Esophagus mucosa (tissue), 1 donor: Measurements from ENCODE around the gene ARHGAP45. TPM values are rescaled to one million over a fixed set of nuclear protein-coding genes. Genes with fewer than 3 reads are reported as not detected.

ENCODE experiments used
- ATAC-seq: fragments of 200-7000 bp; cut with Tn5 transposase; one replicate; pipeline ENCODE4 v1.9.1; 2020
- total RNA-seq: library from RNA; stranded (reverse); gene quantifications from one replicate; pipeline ENCODE4 v1.2.4, GENCODE V29; 2023
- donor health status: DM: yes; HTN: yes; CAD: no.

The ARHGAP45 gene
- total RNA-seq, 1 donor from 2014 or later, result 5.1 TPM

- ATAC-seq, result no peak
Observed at GRCh38 chr19:1073063-1073955, 6.3 kb downstream of the ARHGAP45 start.

- peak; percentile 2 for ATAC-seq
Observed at GRCh38 chr19:1073956-1074517, 7.1 kb downstream of the ARHGAP45 start.

GRCh38 chr19:1074544-1075283 is 7.7 kb downstream of the ARHGAP45 start:
- ATAC-seq, result peak; percentile 54

- ATAC-seq, result no peak
Observed at GRCh38 chr19:1076046-1076386, 9.0 kb downstream of the ARHGAP45 start.

- ATAC-seq, result peak; percentile 40
Observed at GRCh38 chr19:1076951-1077350, 10.0 kb downstream of the ARHGAP45 start.

- ATAC-seq, result no peak
Observed at GRCh38 chr19:1079566-1080111, 12.7 kb downstream of the ARHGAP45 start.

GRCh38 chr19:1080360-1081161 is 13.6 kb downstream of the ARHGAP45 start:
- ATAC-seq, result no peak

GRCh38 chr19:1081301-1082164 is 14.6 kb downstream of the ARHGAP45 start:
- no peak for ATAC-seq

GRCh38 chr19:1082165-1082927 is 15.4 kb downstream of the ARHGAP45 start:
- peak; percentile 89 for ATAC-seq

GRCh38 chr19:1082928-1083816 is 16.2 kb downstream of the ARHGAP45 start:
- no peak for ATAC-seq

GRCh38 chr19:1084024-1084868 is 17.3 kb downstream of the ARHGAP45 start:
- no peak for ATAC-seq

- ATAC-seq, result no peak
Observed at GRCh38 chr19:1085053-1085658, 18.2 kb downstream of the ARHGAP45 start.

GRCh38 chr19:1085676-1086442 is 18.9 kb downstream of the ARHGAP45 start:
- ATAC-seq, result no peak

- no peak for ATAC-seq
Observed at GRCh38 chr19:1086613-1087012, 19.6 kb downstream of the ARHGAP45 start.

GRCh38 chr19:1087813-1088415 is 20.9 kb downstream of the ARHGAP45 start:
- peak; percentile 3 for ATAC-seq

GRCh38 chr19:1088416-1089010 is 21.5 kb downstream of the ARHGAP45 start:
- ATAC-seq, result peak; percentile 2
